Neutrophil (primary cell): Measurements from ENCODE around the gene EXOSC7.

Source experiments
- H3K27ac ChIP-seq: fragments of 200-600 bp; sonication (generic); 2 replicates; pipeline ENCODE4 v1.5.1; 2016; ENCODE audit warnings: mild to moderate bottlenecking, moderate library complexity
- H3K27me3 ChIP-seq: fragments of 200-600 bp; sonication (generic); 2 replicates; pipeline ENCODE4 v1.6.0; 2016; ENCODE audit warnings: mild to moderate bottlenecking
- H3K36me3 ChIP-seq: fragments of 200-600 bp; sonication (generic); 2 replicates; pipeline ENCODE4 v1.5.1; 2017
- H3K4me1 ChIP-seq, 2 experiments: fragments of 200-600 bp in 1 of 2; sonication (generic) in 1 of 2; 1 replicate in 1 of 2; 2 replicates in 1 of 2; pipeline versions ENCODE4 v1.5.1 to v1.6.1; 2013 to 2016; ENCODE audit warnings: low read depth in 1 of 2, low read length in 1 of 2, mild to moderate bottlenecking in 1 of 2, moderate library complexity in 1 of 2; ENCODE audit not compliant: control insufficient read depth in 1 of 2, insufficient read depth in 1 of 2
- H3K4me3 ChIP-seq, 2 experiments: fragments of 200-600 bp in 1 of 2; sonication (generic) in 1 of 2; 1 replicate in 1 of 2; 2 replicates in 1 of 2; pipeline ENCODE4 v1.5.1; 2013 to 2016; ENCODE audit warnings: low read depth in 1 of 2, low read length in 1 of 2, mild to moderate bottlenecking in 1 of 2, moderate library complexity in 1 of 2
- H3K9me3 ChIP-seq: fragments of 200-600 bp; sonication (generic); 2 replicates; pipeline ENCODE4 v1.5.1; 2016
- CTCF ChIP-seq: fragments of 200-600 bp; sonication (generic); IDR thresholded peaks from 2 replicates; pipeline ENCODE4 v1.5.1; 2016; ENCODE audit warnings: antibody characterized with exemption

EXOSC7 gene

GRCh38 chr3:44931791-44932190 is 44.3 kb upstream of the EXOSC7 start:
- Histone ChIP-seq H3K4me1 (no peaks in the 10 kb centered on the region), H3K36me3 (peaks cover 89% of the 10 kb centered on the region), H3K9me3 (no peaks in the 10 kb centered on the region), H3K27me3 (no peaks in the 10 kb centered on the region), H3K27ac (no peak overlapping the region), H3K4me3 (no peak overlapping the region)
- no peak for TF ChIP-seq CTCF

GRCh38 chr3:44932271-44932670 is 43.8 kb upstream of the EXOSC7 start:
- no peaks in the 10 kb centered on the region for H3K9me3 ChIP-seq
- no peak overlapping the region for H3K4me3 ChIP-seq
- no peaks in the 10 kb centered on the region for H3K27me3 ChIP-seq
- no peak overlapping the region for H3K27ac ChIP-seq
- peaks cover 87% of the 10 kb centered on the region for H3K36me3 ChIP-seq
- H3K4me1 ChIP-seq = no peaks in the 10 kb centered on the region
- TF ChIP-seq CTCF = no peak

GRCh38 chr3:44932986-44933944 is 42.8 kb upstream of the EXOSC7 start:
- TF ChIP-seq CTCF = no peak
- Histone ChIP-seq H3K27ac (no peak overlapping the region), H3K9me3 (no peaks in the 10 kb centered on the region), H3K4me1 (no peaks in the 10 kb centered on the region), H3K4me3 (no peak overlapping the region), H3K36me3 (peaks cover 87% of the 10 kb centered on the region), H3K27me3 (no peaks in the 10 kb centered on the region)

- TF ChIP-seq CTCF = no peak
- peaks cover 90% of the 10 kb centered on the region for H3K36me3 ChIP-seq
- H3K9me3 ChIP-seq = no peaks in the 10 kb centered on the region
- H3K4me1 ChIP-seq = no peaks in the 10 kb centered on the region
- H3K27me3 ChIP-seq = no peaks in the 10 kb centered on the region
- H3K27ac ChIP-seq = no peak overlapping the region
- H3K4me3 ChIP-seq = no peak overlapping the region
These were observed 36.4 kb upstream of the EXOSC7 start for GRCh38 chr3:44939581-44940036.

GRCh38 chr3:44942202-44942921 is 33.7 kb upstream of the EXOSC7 start:
- Histone ChIP-seq H3K27ac (no peak overlapping the region), H3K9me3 (no peaks in the 10 kb centered on the region), H3K4me1 (no peaks in the 10 kb centered on the region), H3K27me3 (no peaks in the 10 kb centered on the region), H3K4me3 (no peak overlapping the region), H3K36me3 (peaks cover 90% of the 10 kb centered on the region)
- TF ChIP-seq CTCF = no peak
